Umbilical cord (tissue), 2 donors: ENCODE measurements around the gene MLPH. TPM values are rescaled to one million over a fixed set of nuclear protein-coding genes. Genes with fewer than 3 reads are reported as not detected.
A peak's percentile ranks its signal among the peaks of the same experiment; 100 is the strongest.

ENCODE experiments used
- DNase-seq: peaks from one replicate; pipeline ENCODE4 v3.0.0-alpha.2; 2015; ENCODE audit warnings: low spot score
- total RNA-seq: library from RNA; depleted of rRNA; stranded (reverse); fragments of >200 nt; gene quantifications from one replicate; pipeline ENCODE4 v1.2.3, GENCODE V29; 2014; ENCODE audit warnings: low replicate concordance; ENCODE audit not compliant: insufficient read depth

The MLPH gene
- total RNA-seq, 1 donor from 2014 or later = 18.5 TPM

DNA sequence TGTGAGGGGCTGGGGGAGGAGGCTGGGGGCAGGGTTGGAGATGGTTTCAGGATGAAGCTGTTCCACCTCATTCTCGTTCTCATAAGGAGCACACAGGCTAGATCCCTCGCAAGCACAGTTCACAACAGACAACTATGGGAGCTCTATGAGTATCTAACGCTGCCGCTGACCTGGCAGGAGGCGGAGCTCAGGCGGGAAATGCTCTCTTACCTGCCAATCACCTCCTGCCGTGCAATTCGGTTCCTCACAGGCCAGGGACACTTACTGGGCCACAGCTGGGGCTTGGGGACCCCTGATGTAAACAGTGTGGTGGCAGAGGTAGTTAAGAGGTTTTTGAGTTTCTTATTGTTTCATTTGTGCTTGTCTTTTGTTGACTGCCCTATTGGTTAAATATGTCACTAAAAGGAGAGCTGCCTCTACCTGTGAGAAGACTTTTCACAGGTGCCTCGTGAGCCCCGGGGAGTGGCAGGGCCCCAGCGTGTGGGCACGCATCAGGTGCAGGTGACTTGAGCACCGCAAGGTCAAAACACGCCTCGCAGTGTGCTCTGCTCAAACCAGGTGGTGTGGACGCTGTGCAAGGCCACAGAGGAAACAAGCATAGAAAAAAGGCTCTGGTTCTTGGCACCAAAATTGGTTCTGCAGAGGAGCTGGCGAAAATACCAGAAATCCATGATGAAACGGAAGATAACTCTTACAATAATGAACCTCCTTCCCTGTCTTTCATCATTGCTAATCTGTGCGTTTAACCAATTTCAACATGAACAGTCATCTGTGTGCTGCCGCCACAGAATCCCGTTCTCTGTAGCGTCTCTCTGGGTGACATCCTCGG lies 10.2 kb downstream of the MLPH start:
- no peak for DNase-seq

- no peak for DNase-seq
These were observed 10.8 kb downstream of the MLPH start for GRCh38 chr2:237497838-237498186.

DNA sequence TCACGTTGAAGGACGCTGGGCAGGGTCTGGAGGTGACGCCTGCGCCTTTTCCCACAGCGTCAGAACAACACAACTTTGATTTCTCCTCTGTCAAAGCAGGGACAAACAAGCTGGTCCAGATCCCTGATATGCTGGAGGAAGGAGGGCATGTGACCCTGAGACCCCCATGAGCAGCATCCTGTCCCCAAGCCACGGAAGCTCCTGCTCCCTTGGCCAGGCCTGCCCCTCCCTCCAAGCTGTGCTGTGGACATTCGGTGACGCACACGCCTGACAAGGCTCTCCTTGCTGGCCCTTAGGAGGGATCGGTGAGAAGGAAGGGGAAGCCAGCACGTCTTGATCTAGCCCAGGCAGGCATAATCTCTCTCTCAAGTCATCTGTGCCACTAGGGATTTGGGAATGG lies 11.3 kb downstream of the MLPH start:
- DNase-seq = no peak

DNA sequence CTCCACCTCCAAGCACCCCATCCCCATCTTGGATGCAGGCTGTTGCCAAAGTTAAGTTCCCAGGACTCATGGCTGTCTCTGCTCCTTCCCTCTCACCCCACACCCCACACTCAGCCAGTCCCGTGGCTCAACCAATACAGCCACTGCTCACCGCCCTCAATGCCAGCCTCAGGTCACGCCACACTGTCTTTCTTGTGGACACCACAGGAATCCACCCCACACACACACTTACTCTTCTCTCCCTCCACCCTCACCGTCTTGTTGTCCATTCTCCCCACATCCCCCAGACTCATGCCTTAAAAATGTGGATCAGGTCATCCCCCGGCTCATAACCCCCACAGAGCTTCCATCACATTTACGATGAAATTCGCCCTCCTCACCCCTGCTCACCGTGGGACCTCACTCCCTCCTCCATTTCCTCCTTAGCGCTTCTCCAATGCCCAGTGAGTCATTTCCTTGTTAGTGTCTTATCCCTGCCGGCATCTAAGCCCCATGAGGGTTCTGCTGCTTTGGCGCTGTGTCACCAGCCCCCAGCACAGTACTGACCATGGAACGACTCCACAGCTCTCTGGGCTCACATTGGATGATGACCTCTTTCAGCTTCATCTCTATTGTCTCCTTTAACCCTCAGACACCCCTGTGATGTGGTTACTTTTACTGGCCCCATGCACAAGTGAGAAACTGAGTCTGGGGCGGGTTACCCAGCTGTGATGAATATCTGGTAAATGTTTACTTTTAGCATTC lies 13.8 kb downstream of the MLPH start:
- no peak for DNase-seq

DNA sequence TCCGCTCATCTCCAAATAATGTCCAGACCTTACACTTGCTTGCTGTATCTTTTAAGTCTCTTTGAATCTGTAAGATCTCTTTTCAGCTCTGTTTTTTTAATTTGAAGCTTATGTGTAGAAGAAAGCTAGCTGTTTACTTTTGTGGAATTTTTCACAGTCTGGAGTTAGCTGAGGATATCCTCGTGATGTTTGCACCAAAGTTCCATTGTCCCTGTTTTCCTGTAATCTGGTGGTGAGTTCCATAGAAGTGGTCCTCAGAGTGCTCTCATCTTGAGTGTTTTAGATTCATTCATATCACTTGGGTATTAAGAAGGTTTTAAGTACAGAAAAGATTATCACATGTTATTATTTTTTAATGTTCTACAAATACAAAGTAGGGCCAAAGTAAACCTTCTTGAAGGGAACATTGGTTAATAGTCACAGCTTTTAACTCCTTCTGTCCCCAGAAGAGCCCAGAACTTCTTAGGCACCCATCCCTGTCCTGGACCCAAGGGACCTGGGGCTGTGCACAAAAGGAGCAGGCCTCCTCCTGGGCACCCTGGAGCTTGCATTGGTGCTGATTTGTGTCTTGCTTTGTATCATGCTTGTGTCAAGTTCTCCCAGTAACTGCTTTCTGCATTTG lies 15.0 kb downstream of the MLPH start:
- no peak for DNase-seq

- no peak for DNase-seq
These were observed 16.1 kb downstream of the MLPH start for GRCh38 chr2:237503201-237503600.

GRCh38 chr2:237505188-237505939 lies 18.3 kb downstream of the MLPH start:
- DNase-seq = no peak

GRCh38 chr2:237507512-237507911 lies 20.5 kb downstream of the MLPH start:
- no peak for DNase-seq

- no peak for DNase-seq
These were observed 21.3 kb downstream of the MLPH start for GRCh38 chr2:237508361-237508760.

GRCh38 chr2:237509151-237509550 lies 22.1 kb downstream of the MLPH start:
- no peak for DNase-seq

- DNase-seq = no peak
These were observed 22.9 kb downstream of the MLPH start for GRCh38 chr2:237509905-237510304.

- no peak for DNase-seq
These were observed 23.6 kb downstream of the MLPH start for GRCh38 chr2:237510502-237511217.

GRCh38 chr2:237511433-237511832 lies 24.4 kb downstream of the MLPH start:
- peak; percentile 92 for DNase-seq

DNA sequence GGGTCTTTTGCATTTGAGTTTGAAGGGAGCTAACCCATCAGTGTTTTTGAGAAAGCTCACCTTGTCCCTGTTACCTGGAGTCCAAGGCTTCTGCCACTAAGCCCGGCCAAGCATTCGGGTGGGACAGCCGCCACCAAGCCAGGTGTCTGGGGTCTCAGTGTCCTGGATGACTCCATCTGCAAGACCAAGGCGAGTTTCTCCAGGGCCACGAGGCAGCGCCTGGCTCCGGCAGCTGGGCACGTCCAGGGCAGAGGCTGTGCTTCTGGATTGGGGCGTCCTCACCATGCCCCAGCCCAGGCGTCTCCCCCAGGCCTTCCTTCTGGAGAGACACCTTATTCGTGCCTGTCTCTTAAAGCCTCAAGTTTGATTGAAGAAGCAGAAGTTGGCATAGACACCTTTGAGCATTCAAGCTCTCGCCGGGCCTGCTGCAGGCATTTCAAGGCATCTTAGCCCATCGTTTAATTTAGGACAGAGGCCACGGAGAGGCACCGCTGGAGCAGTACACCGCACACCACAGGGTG lies 24.9 kb downstream of the MLPH start:
- no peak for DNase-seq

GRCh38 chr2:237512774-237513466 lies 25.9 kb downstream of the MLPH start:
- DNase-seq = peak; percentile 89

- no peak for DNase-seq
These were observed 26.6 kb downstream of the MLPH start for GRCh38 chr2:237513693-237514092.

GRCh38 chr2:237514474-237515130 lies 27.6 kb downstream of the MLPH start:
- DNase-seq = no peak

GRCh38 chr2:237515166-237515565 lies 28.1 kb downstream of the MLPH start:
- DNase-seq = no peak

DNA sequence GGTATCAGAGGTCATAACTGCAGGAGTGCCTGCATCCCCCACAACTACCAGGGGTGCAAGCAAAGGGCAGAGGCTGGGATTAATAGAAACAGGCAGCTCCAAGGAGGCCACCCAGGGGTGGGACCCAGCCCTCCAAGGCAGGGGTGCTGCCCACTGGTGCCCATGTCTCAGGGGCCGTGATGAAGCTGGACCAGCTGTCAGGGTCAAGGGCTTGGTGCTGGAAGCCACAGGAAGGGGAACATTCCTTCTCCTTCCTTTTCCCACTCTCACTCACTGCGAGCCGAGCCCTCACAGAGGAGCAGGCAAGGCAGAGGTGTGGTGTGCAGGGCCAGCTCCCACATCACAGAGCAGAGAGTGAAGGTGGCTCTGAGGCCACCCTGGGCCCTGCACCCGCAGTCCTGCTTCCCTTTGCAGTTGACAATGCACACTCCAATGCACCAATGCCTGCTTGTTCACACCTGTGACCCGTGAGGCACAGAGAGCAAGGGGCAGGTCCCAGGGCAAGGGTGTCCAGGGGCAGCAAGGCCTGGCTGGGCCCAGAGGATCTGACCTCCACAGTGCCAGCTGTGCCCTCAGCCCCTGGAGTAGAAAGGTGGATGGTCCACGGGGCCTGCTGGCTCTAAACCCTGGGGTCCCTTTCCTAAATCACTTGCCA lies 28.7 kb downstream of the MLPH start:
- DNase-seq = no peak
